A673 (cell line): Measurements from ENCODE around the gene TARP.
A peak's percentile ranks its signal among the peaks of the same experiment; 100 is the strongest.

ENCODE experiments used
- BruUV-seq: library from RNA; stranded (reverse); fragments of 400-500 nt; replicated peaks from 2 replicates; lab custom pipeline; 2021; lab: Mats Ljungman, UMichigan
- CTCF ChIA-PET: fragments of 300-600 bp; sonication (Branson Sonifier 250); formaldehyde crosslinking; loops from one replicate; lab custom pipeline; 2022; ENCODE audit warnings: antibody characterized with exemption; lab: Charles Lee
- POLR2A ChIA-PET: fragments of 300-600 bp; sonication (Branson Sonifier 250); formaldehyde crosslinking; loops from one replicate; lab custom pipeline; 2022; ENCODE audit warnings: antibody characterized with exemption; ENCODE audit not compliant: low non-redundant PET; lab: Charles Lee
- DNase-seq: peaks from one replicate; pipeline ENCODE4 v3.0.0-alpha.2; 2015; ENCODE audit warnings: low spot score
- H3K27ac ChIP-seq: fragments of 200-600 bp; sonication (generic); 2 replicates; pipeline ENCODE4 v1.5.1; 2016; ENCODE audit warnings: mixed run types, low read depth, mild to moderate bottlenecking, mixed read lengths, antibody characterized with exemption, low read length; ENCODE audit not compliant: poor library complexity, severe bottlenecking
- H3K27me3 ChIP-seq: fragments of 200-600 bp; sonication (generic); replicated peaks from 2 replicates; pipeline ENCODE4 v1.6.1; 2017; ENCODE audit warnings: mixed run types, low read depth, mild to moderate bottlenecking, mixed read lengths, antibody characterized with exemption, low read length; ENCODE audit not compliant: insufficient read depth, poor library complexity
- H3K36me3 ChIP-seq: fragments of 200-600 bp; sonication (generic); 2 replicates; pipeline ENCODE4 v1.6.1; 2016; ENCODE audit warnings: mixed run types, mild to moderate bottlenecking, mixed read lengths, antibody characterized with exemption, low read length; ENCODE audit not compliant: insufficient read depth, poor library complexity, severe bottlenecking
- H3K4me1 ChIP-seq: fragments of 200-600 bp; sonication (generic); 2 replicates; pipeline ENCODE4 v1.6.1; 2017; ENCODE audit warnings: mixed run types, mild to moderate bottlenecking, mixed read lengths, antibody characterized with exemption, low read length; ENCODE audit not compliant: insufficient read depth, poor library complexity, severe bottlenecking
- H3K4me3 ChIP-seq: fragments of 200-600 bp; sonication (generic); 2 replicates; pipeline ENCODE4 v1.5.1; 2016; ENCODE audit warnings: low read depth, mixed run types, mild to moderate bottlenecking, mixed read lengths, low read length; ENCODE audit not compliant: poor library complexity, severe bottlenecking
- H3K9me3 ChIP-seq: fragments of 200-600 bp; sonication (generic); 2 replicates; pipeline ENCODE4 v1.6.1; 2016; ENCODE audit warnings: mixed run types, low read depth, mild to moderate bottlenecking, mixed read lengths, antibody characterized with exemption, low read length; ENCODE audit not compliant: poor library complexity, severe bottlenecking
- EZH2 ChIP-seq: fragments of 200-600 bp; sonication (generic); IDR thresholded peaks from 2 replicates; pipeline ENCODE4 v1.6.1; 2017; ENCODE audit warnings: borderline replicate concordance, low read depth, mild to moderate bottlenecking, mixed read lengths, antibody characterized with exemption, low read length; ENCODE audit not compliant: poor library complexity, severe bottlenecking
- intact Hi-C: fragments of 100-400 bp; cut with micrococcal nuclease; formaldehyde crosslinking; loops from one replicate; pipeline ENCODE4 v1.10.0; 2022; ENCODE audit not compliant: unreplicated experiment
- TF ChIP-seq, protein P1 (sequence below): fragments of 300-800, 200-600 bp; sonication (generic); conservative IDR thresholded peaks from 2 replicates; pipeline ENCODE4 v1.5.1; 2017; ENCODE audit warnings: low read depth, mild to moderate bottlenecking, antibody characterized with exemption, low read length, moderate library complexity, mixed read lengths

Gene TARP

DNA sequence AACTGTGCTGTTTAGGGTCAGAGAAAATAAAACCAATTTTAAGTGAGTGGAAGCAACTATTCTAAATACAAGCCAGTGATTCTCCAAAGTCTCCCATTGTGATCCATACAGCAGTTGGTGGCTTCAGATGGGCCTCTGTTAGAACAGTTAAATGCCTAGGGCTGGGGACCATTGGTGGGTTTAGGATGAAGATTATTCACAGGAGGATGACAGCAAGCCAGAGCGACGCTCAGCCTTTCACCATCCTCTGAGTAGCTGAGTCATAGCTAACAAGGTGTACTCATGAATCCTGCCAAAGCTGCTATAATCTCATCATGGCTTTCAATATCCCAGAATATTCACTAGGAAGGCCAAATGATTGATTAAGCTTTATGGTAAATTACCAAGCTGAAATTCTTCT, 55.8 kb downstream of the TARP start:
- no peak overlapping the region for H3K27ac ChIP-seq
- TF ChIP-seq, protein P1, sequence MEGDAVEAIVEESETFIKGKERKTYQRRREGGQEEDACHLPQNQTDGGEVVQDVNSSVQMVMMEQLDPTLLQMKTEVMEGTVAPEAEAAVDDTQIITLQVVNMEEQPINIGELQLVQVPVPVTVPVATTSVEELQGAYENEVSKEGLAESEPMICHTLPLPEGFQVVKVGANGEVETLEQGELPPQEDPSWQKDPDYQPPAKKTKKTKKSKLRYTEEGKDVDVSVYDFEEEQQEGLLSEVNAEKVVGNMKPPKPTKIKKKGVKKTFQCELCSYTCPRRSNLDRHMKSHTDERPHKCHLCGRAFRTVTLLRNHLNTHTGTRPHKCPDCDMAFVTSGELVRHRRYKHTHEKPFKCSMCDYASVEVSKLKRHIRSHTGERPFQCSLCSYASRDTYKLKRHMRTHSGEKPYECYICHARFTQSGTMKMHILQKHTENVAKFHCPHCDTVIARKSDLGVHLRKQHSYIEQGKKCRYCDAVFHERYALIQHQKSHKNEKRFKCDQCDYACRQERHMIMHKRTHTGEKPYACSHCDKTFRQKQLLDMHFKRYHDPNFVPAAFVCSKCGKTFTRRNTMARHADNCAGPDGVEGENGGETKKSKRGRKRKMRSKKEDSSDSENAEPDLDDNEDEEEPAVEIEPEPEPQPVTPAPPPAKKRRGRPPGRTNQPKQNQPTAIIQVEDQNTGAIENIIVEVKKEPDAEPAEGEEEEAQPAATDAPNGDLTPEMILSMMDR, result no peak
- no peak for TF ChIP-seq EZH2
- no peak overlapping the region for H3K4me3 ChIP-seq
- CTCF ChIA-PET, result no interaction called here
- peaks cover 6% of the 10 kb centered on the region for H3K36me3 ChIP-seq
- no peaks in the 10 kb centered on the region for H3K9me3 ChIP-seq
- BruUV-seq, result no TSS peak
- H3K27me3 ChIP-seq, result no peaks in the 10 kb centered on the region
- DNase-seq, result no peak
- intact Hi-C loops, result loop anchor here (5.0 kb wide), 2 partner anchors 295 to 315 kb away; partner anchors contain the start of gene EPDR1
- POLR2A ChIA-PET, result no interaction called here
- peaks cover 24% of the 10 kb centered on the region for H3K4me1 ChIP-seq

GRCh38 chr7:38215735-38216670, 57.4 kb downstream of the TARP start:
- intact Hi-C loops, result loop anchor here (2.0 to 5.0 kb wide), 4 partner anchors 103 to 314 kb away; partner anchors contain the start of gene EPDR1
- H3K27ac ChIP-seq, result no peak overlapping the region

DNA sequence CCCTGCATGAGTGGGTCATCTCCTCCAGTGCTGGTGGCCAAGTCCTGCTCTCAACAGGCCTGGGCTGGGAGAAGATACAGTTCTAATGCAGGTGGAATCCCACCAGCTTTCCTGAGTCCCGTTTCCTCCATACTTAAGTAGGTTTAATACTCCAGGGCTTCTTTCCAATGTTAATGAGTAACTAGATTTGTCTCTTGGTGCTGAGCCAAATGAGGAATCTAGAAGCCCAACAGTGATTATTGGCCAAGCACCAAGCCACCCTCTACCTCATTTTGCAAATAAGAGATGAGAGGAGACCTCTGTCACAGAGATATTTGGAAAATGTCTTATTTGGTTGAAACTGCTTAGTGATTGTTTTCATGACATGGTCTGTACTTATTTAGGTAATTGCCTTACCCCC, 58.3 kb downstream of the TARP start:
- TF ChIP-seq EZH2, result no peak
- TF ChIP-seq, protein P1, result no peak
- H3K27me3 ChIP-seq, result no peaks in the 10 kb centered on the region
- no peak overlapping the region for H3K4me3 ChIP-seq
- ChIA-PET CTCF (interaction anchor here (0.6 to 2.4 kb wide), 15 partner anchors 13 to 314 kb away, joined by 3 to 50 read pairs (median 4); partner anchors contain the start of gene SFRP4), POLR2A (interaction anchor here (0.6 kb wide), 1 partner anchor 314 kb away, joined by 7 read pairs; no protein-coding TSS in a partner anchor)
- peaks cover 3% of the 10 kb centered on the region for H3K36me3 ChIP-seq
- H3K9me3 ChIP-seq, result no peaks in the 10 kb centered on the region
- DNase-seq, result peak; percentile 22
- no peak overlapping the region for H3K27ac ChIP-seq
- peaks cover 24% of the 10 kb centered on the region for H3K4me1 ChIP-seq
- no TSS peak for BruUV-seq
- intact Hi-C loops, result loop anchor here (2.0 to 5.0 kb wide), 4 partner anchors 104 to 313 kb away; partner anchors contain the start of gene EPDR1

More at GRCh38 chr7:38215735-38216670, 57.4 kb downstream of the TARP start:
- Histone ChIP-seq H3K4me3 (no peak overlapping the region), H3K27me3 (no peaks in the 10 kb centered on the region), H3K36me3 (peaks cover 6% of the 10 kb centered on the region), H3K4me1 (peaks cover 24% of the 10 kb centered on the region), H3K9me3 (no peaks in the 10 kb centered on the region)
- no TSS peak for BruUV-seq
- ChIA-PET CTCF (interaction anchor here (0.6 to 2.4 kb wide), 19 partner anchors 11 to 315 kb away, joined by 3 to 50 read pairs (median 4); partner anchors contain the start of gene SFRP4), POLR2A (interaction anchor here (0.6 kb wide), 1 partner anchor 315 kb away, joined by 7 read pairs; no protein-coding TSS in a partner anchor)
- peak; percentile 92 for DNase-seq
- TF ChIP-seq, protein P1, result peak; percentile 97
- no peak for TF ChIP-seq EZH2
